ENCODE data around the gene NRARP. TPM values are rescaled to one million over a fixed set of nuclear protein-coding genes. Genes with fewer than 3 reads are reported as not detected.
A peak's percentile ranks its signal among the peaks of the same experiment; 100 is the strongest.

NRARP gene
- total and polyA plus RNA-seq, 10 of the 15 experiments (the other 5 are each of a cell fraction or from before 2014, with no cell fraction given), result 0.06 to 9.2 (median 2.2) TPM; not detected in 2

DNA sequence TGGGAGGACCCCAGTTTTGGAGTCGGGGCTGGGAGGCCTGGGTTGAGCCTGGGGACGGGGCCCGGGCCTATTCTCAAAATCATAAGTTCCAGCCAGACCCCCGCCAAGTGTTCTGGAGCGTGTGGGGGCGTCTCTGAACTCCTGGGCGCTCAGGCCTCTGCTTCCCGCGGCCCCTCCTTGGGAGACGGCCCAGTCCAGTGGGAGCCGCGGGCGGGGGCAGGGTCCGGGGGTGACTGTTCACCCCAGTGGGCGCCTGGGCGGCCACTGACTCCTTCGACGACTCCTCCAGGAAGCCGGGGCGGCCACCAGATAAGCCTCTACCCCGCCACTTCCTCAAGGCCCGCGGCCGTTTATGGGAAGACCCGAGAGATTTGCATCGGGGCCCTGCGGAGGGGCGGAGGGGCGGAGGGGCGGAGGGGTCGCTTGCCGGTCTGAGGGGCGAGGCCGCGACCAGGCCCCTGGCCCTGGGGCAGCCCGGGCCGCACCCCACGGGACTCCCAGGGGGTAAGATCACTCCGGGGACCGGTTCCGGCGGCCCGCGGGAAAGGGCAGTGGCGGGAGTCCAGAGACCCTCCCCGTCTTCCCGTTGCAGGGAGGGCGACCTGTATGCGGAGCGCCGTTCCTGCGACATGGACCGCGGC lies 23.9 kb downstream of the NRARP start:
- no peak for TF ChIP-seq SIN3A (IDR thresholded peaks at IDR 0.05; ENCODE audit: low read depth, low read length)
- TF ChIP-seq POLR2A (IDR thresholded peaks at IDR 0.05; ENCODE audit: low read depth, low read length), result peak; percentile 9; the same call in 1 of the 2 replicates
- TF ChIP-seq POLR2AphosphoS5 (IDR thresholded peaks at IDR 0.05; ENCODE audit: low read length), result 0 out of 2 replicates have a peak, but pooled peaks have one; percentile 13
- peak in 1 of 2 experiments; percentile 24; a peak in 1 of 3 replicates for TF ChIP-seq EGR1 (IDR thresholded peaks at IDR 0.05; ENCODE audit: borderline replicate concordance in 1 of 2, low read depth in 2 of 2, low read length in 2 of 2)
- TF ChIP-seq SMARCA5 (IDR thresholded peaks at IDR 0.05), result no peak

More for the DNA sequence above, 23.9 kb downstream of the NRARP start:
- Histone ChIP-seq H3K27me3 (replicated peaks in 1 of 2; ENCODE audit: control insufficient read depth in 2 of 2, insufficient read depth in 2 of 2, low read length in 1 of 2) (no peaks in the 10 kb centered on the region), H3K9ac (ENCODE audit: control insufficient read depth, insufficient read depth, low read length) (peak overlapping the region; percentile 95), H3K4me3 (peak overlapping the region; percentile 92), H3K9me3 (replicated peaks; ENCODE audit: control insufficient read depth, insufficient read depth, low read length) (no peaks in the 10 kb centered on the region), H3K79me2 (ENCODE audit: control insufficient read depth, insufficient read depth, low read length) (peaks cover 19% of the 10 kb centered on the region), H3K4me2 (ENCODE audit: control insufficient read depth, insufficient read depth) (peak overlapping the region; percentile 97), H3K27ac (ENCODE audit: control insufficient read depth, insufficient read depth) (peak overlapping the region; percentile 95), H3K4me1 (ENCODE audit: control insufficient read depth, insufficient read depth, low read length) (peaks cover 39% of the 10 kb centered on the region), H2AFZ (ENCODE audit: control insufficient read depth, low read depth, low read length) (no peak overlapping the region; the same call in 1 of the 2 replicates), H4K20me1 (ENCODE audit: control insufficient read depth, insufficient read depth) (no peaks in the 10 kb centered on the region), H3K36me3 (ENCODE audit: control insufficient read depth in 2 of 2, insufficient read depth in 2 of 2, low read length in 1 of 2) (no peaks in the 10 kb centered on the region; a peak in 3 of 4 replicates)
- in situ Hi-C loops (cut with MboI), result no loop called here
- SMC1A ChIA-PET (ENCODE audit: uncharacterized antibody, unreplicated experiment), result interaction anchor here (1.6 kb wide), 2 partner anchors 41 to 128 kb away, joined by 3 to 6 read pairs; no protein-coding TSS in a partner anchor
- intact Hi-C loops (cut with micrococcal nuclease; ENCODE audit: unreplicated experiment), result no loop called here
- RAD21 ChIA-PET (ENCODE audit: unreplicated experiment), result interaction anchor here (0.5 to 1.8 kb wide), 6 partner anchors 10 to 121 kb away, joined by 3 to 14 read pairs (median 4); no protein-coding TSS in a partner anchor
- DNase-seq (ENCODE audit: low read depth, low spot score), result no peak
- BruUV-seq (replicated peaks), result no TSS peak
- POLR2A ChIA-PET, result interaction anchor here (0.6 to 2.5 kb wide), 7 partner anchors 9 to 145 kb away, joined by 3 to 14 read pairs (median 4); partner anchors contain the start of genes EXD3, NOXA1 and TUBB4B
- CTCF ChIA-PET, result interaction anchor here (0.6 to 1.6 kb wide), 4 partner anchors 8 to 167 kb away, joined by 3 to 6 read pairs (median 4); no protein-coding TSS in a partner anchor
- ATAC-seq, result peak; percentile 32
- FAIRE-seq, result no peak
- WGBS (ENCODE audit: insufficient coverage, insufficient replicate concordance, low lambda C conversion rate, missing lambda C conversion rate), result 13% methylated on average over 42 of the region's 54 CpGs

All from GM12878 (cell line).